B cell (primary cell): ENCODE data around the gene TTC39B. TPM values are rescaled to one million over a fixed set of nuclear protein-coding genes. Genes with fewer than 3 reads are reported as not detected.

ENCODE experiments used
- ATAC-seq: fragments of 200-7000 bp; cut with Tn5 transposase; one replicate; pipeline ENCODE4 v1.10.0; 2021; ENCODE audit warnings: low read depth, mild to moderate bottlenecking, moderate number of reproducible peaks, moderate library complexity
- CTCF ChIA-PET: fragments of 350-600 bp; sonication (Branson Sonifier 250); formaldehyde crosslinking; loops from one replicate; lab custom pipeline; 2021; ENCODE audit warnings: antibody characterized with exemption, inconsistent platforms; lab: Charles Lee
- POLR2A ChIA-PET: fragments of 350-600 bp; sonication (Branson Sonifier 250); formaldehyde crosslinking; loops from one replicate; lab custom pipeline; 2021; ENCODE audit warnings: antibody characterized with exemption; lab: Charles Lee
- DNase-seq: peaks from one replicate; pipeline ENCODE4 v3.0.0; 2013
- H2AFZ ChIP-seq: 2 replicates; pipeline ENCODE4 v1.6.1; 2012; ENCODE audit warnings: mild to moderate bottlenecking, low read depth, low read length; ENCODE audit not compliant: insufficient read depth, poor library complexity, severe bottlenecking
- H3K27ac ChIP-seq, 2 donors: 1 replicate in 1 of 2; 2 replicates in 1 of 2; pipeline ENCODE4 v1.5.1; 2012 to 2013; ENCODE audit warnings: low read length in 2 of 2, mild to moderate bottlenecking in 2 of 2, moderate library complexity in 1 of 2
- H3K27me3 ChIP-seq, 4 experiments: fragments of 200-600 bp in 1 of 4; sonication (generic) in 1 of 4; replicated peaks in 1 of 4; 1 replicate in 2 of 4; 2 replicates in 2 of 4; pipeline versions ENCODE4 v1.6.1 to v1.7.0; 2013 to 2016; ENCODE audit warnings: low read length in 3 of 4, mild to moderate bottlenecking in 2 of 4, mixed read lengths in 1 of 4, moderate library complexity in 1 of 4; ENCODE audit not compliant: insufficient read depth in 4 of 4, control insufficient read depth in 3 of 4; ENCODE audit errors: control extremely low read depth in 1 of 4
- H3K36me3 ChIP-seq, 2 experiments: replicated peaks in 1 of 2; 1 replicate in 1 of 2; 2 replicates in 1 of 2; pipeline versions ENCODE4 v1.6.1 to v1.7.1; 2013; ENCODE audit warnings: low read length in 1 of 2; ENCODE audit not compliant: insufficient read depth in 2 of 2, control insufficient read depth in 1 of 2; ENCODE audit errors: control extremely low read depth in 1 of 2, extremely low read depth in 1 of 2
- H3K4me1 ChIP-seq, 2 donors: fragments of 200-600 bp in 1 of 2; sonication (generic) in 1 of 2; 1 replicate in 1 of 2; 2 replicates in 1 of 2; pipeline versions ENCODE4 v1.5.1 to v1.6.1; 2013 to 2017; ENCODE audit warnings: low read length in 2 of 2; ENCODE audit not compliant: control insufficient read depth in 2 of 2, insufficient read depth in 2 of 2
- H3K4me2 ChIP-seq: replicated peaks from 2 replicates; pipeline ENCODE3; 2012; ENCODE audit warnings: mild to moderate bottlenecking, low read depth, low read length; ENCODE audit not compliant: poor library complexity, severe bottlenecking
- H3K4me3 ChIP-seq, 5 experiments: fragments of 200-600 bp in 1 of 5; sonication (generic) in 1 of 5; 1 replicate in 3 of 5; 2 replicates in 2 of 5; pipeline versions ENCODE4 v1.5.1 to v1.7.0; 2011 to 2016; ENCODE audit warnings: low read length in 4 of 5, mild to moderate bottlenecking in 4 of 5, low read depth in 2 of 5, control low read depth in 1 of 5, moderate library complexity in 1 of 5; ENCODE audit not compliant: insufficient read depth in 1 of 5; ENCODE audit errors: control extremely low read depth in 1 of 5, extremely low read depth in 1 of 5
- H3K79me2 ChIP-seq: fragments of 200-600 bp; sonication (generic); one replicate; pipeline ENCODE4 v1.6.0; 2016; ENCODE audit warnings: low read length; ENCODE audit not compliant: control insufficient read depth, insufficient read depth
- H3K9ac ChIP-seq: fragments of 200-600 bp; sonication (generic); 2 replicates; pipeline ENCODE4 v1.6.1; 2017; ENCODE audit warnings: mild to moderate bottlenecking, low read length, moderate library complexity
- H3K9me3 ChIP-seq, 3 donors: one replicate each; pipeline versions ENCODE4 v1.6.1 to v1.7.1; 2013; ENCODE audit warnings: low read length in 2 of 3; ENCODE audit not compliant: control insufficient read depth in 2 of 3, insufficient read depth in 1 of 3; ENCODE audit errors: control extremely low read depth in 1 of 3
- H4K20me1 ChIP-seq: 2 replicates; pipeline ENCODE4 v1.6.0; 2012; ENCODE audit warnings: mild to moderate bottlenecking, low read length; ENCODE audit not compliant: insufficient read depth, control insufficient read depth, poor library complexity, severe bottlenecking
- H3K27ac Mint-ChIP-seq: one replicate; pipeline ENCODE4 v1.8.0; 2021; ENCODE audit warnings: mixed read lengths
- H3K27me3 Mint-ChIP-seq: one replicate; pipeline ENCODE4 v1.8.0; 2021; ENCODE audit warnings: mixed read lengths
- H3K4me1 Mint-ChIP-seq: one replicate; pipeline ENCODE4 v1.8.0; 2021; ENCODE audit warnings: mixed read lengths
- H3K4me3 Mint-ChIP-seq: one replicate; pipeline ENCODE4 v1.8.0; 2021; ENCODE audit warnings: mixed read lengths
- H3K9me3 Mint-ChIP-seq: one replicate; pipeline ENCODE4 v1.8.0; 2022; ENCODE audit warnings: mixed read lengths; ENCODE audit not compliant: insufficient read depth
- EZH2 ChIP-seq: IDR thresholded peaks from 2 replicates; pipeline ENCODE4 v1.6.1; 2012; ENCODE audit warnings: borderline replicate concordance, low read depth, mild to moderate bottlenecking, moderate library complexity, low read length; ENCODE audit not compliant: insufficient read depth, poor library complexity, severe bottlenecking
- WGBS: methylation state at CpG from one replicate; pipeline ENCODE4 v1.1.5; 2013; ENCODE audit warnings: missing lambda C conversion rate; ENCODE audit not compliant: insufficient coverage; 5-methylcytosine and 5-hydroxymethylcytosine counted together
- intact Hi-C: fragments of 100-400 bp; cut with micrococcal nuclease; formaldehyde crosslinking; loops from one replicate; pipeline ENCODE4 v1.10.0; 2022
- polyA plus RNA-seq: library from polyadenylated mRNA; depleted of rRNA; stranded (reverse); fragments of >200 nt; gene quantifications from 2 replicates; pipeline ENCODE4 v1.2.3, GENCODE V29; 2012
- total RNA-seq, 2 donors: library from RNA; stranded (reverse); fragments of 120-200 nt in 1 of 2; gene quantifications; 1 replicate in 1 of 2; 2 replicates in 1 of 2; pipeline versions ENCODE4 v1.2.3 to v1.2.4, GENCODE V29; 2013 to 2022
- TF ChIP-seq, protein P1 (sequence below): fragments of 200-600 bp; IDR thresholded peaks from one replicate; pipeline ENCODE4 v1.8.0; 2022; ENCODE audit warnings: antibody characterized with exemption, mild to moderate bottlenecking

Gene TTC39B
- total and polyA plus RNA-seq, 2 donors (not counting 1 experiment from before 2014, with no cell fraction given), result 2.0 to 3.6 TPM

DNA sequence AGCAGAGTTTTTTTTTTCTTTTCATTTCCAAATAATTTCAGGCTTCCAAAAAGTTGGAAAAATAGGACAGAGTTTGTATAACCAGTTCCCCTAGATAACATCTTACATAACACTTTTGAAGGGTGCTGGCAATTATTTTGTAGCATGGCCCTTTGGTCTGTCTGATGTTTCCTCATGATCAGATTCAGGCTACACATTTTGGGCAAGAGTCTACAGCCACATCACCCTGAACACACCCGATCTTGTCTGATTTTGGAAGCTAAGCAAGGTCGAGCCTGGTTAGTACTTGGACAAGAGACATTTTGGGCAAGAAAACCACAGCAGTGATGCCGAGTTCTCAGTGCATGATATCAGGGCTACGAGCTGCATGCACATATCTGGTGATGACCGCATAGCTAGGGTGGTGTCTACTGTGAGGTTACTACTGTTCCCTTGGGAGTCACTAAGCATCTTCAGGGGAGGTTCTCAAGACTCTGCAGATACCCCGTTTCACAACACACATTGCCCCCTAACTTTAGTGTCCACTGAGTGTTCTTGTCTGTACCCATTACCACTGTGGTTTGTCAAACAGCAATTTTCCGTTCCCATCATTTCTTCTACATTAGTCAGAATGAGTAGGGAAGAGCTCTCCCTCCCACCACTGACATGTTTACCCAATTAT lies 86.2 kb downstream of the TTC39B start:
- ATAC-seq (no peak), DNase-seq (no peak)
- ChIA-PET POLR2A (no interaction called here), CTCF (interaction anchor here (1.2 to 2.5 kb wide), 3 partner anchors 8 to 10 kb away, joined by 4 to 9 read pairs (median 8); no protein-coding TSS in a partner anchor)
- no peaks in the 10 kb centered on the region for H3K27me3 Mint-ChIP-seq
- TF ChIP-seq EZH2, result no peak
- TF ChIP-seq, protein P1, sequence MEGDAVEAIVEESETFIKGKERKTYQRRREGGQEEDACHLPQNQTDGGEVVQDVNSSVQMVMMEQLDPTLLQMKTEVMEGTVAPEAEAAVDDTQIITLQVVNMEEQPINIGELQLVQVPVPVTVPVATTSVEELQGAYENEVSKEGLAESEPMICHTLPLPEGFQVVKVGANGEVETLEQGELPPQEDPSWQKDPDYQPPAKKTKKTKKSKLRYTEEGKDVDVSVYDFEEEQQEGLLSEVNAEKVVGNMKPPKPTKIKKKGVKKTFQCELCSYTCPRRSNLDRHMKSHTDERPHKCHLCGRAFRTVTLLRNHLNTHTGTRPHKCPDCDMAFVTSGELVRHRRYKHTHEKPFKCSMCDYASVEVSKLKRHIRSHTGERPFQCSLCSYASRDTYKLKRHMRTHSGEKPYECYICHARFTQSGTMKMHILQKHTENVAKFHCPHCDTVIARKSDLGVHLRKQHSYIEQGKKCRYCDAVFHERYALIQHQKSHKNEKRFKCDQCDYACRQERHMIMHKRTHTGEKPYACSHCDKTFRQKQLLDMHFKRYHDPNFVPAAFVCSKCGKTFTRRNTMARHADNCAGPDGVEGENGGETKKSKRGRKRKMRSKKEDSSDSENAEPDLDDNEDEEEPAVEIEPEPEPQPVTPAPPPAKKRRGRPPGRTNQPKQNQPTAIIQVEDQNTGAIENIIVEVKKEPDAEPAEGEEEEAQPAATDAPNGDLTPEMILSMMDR, result no peak
- no peaks in the 10 kb centered on the region for H3K79me2 ChIP-seq
- no peak overlapping the region for H3K9ac ChIP-seq
- no peak overlapping the region for H3K4me3 Mint-ChIP-seq
- intact Hi-C loops, result no loop called here
- peaks cover 0 to 2% (median 0%) of the 10 kb centered on the region in 3 donors for H3K9me3 ChIP-seq
- WGBS, result 96% methylated on average over 5 of the region's 7 CpGs
- no peaks in the 10 kb centered on the region for H3K36me3 ChIP-seq
- no peak overlapping the region for H3K4me2 ChIP-seq
- H3K27ac ChIP-seq, result no peak overlapping the region
- no peaks in the 10 kb centered on the region for H4K20me1 ChIP-seq
- no peak overlapping the region for H2AFZ ChIP-seq
- no peak overlapping the region for H3K27ac Mint-ChIP-seq
- H3K9me3 Mint-ChIP-seq, result no peaks in the 10 kb centered on the region
- peaks cover 3 to 4% of the 10 kb centered on the region in 2 donors for H3K4me1 ChIP-seq
- H3K4me1 Mint-ChIP-seq, result peaks cover 9% of the 10 kb centered on the region
- no peak overlapping the region for H3K4me3 ChIP-seq
- H3K27me3 ChIP-seq, result no peaks in the 10 kb centered on the region

DNA sequence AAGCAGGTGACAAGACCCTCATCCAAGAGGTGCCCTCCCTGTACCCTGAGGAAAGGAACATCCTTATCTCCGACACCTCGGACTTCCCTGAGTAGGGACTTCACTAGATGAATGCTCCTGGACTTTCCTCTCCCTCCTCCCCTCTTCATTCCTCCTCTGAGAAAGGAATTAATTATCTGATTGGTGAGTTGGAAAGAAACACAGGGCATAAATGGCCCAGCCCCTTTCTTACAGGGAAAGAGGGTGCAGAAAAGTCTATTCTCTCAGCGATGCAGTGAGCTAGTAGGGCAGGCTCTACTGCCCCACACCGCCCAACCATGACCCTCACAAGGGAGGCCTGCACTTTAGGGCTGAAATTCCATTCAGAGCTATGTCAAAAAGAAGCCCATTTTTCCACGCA lies 87.5 kb downstream of the TTC39B start:
- Histone ChIP-seq H3K27ac (no peak overlapping the region), H3K9me3 (no peaks in the 10 kb centered on the region), H3K4me3 (no peak overlapping the region), H4K20me1 (no peaks in the 10 kb centered on the region), H3K79me2 (no peaks in the 10 kb centered on the region), H3K27me3 (no peaks in the 10 kb centered on the region), H2AFZ (no peak overlapping the region), H3K9ac (no peak overlapping the region), H3K36me3 (no peaks in the 10 kb centered on the region), H3K4me2 (no peak overlapping the region), H3K4me1 (no peaks in the 10 kb centered on the region)
- Mint-ChIP-seq H3K27me3 (no peaks in the 10 kb centered on the region), H3K9me3 (no peaks in the 10 kb centered on the region), H3K4me1 (peaks cover 4% of the 10 kb centered on the region), H3K27ac (no peak overlapping the region), H3K4me3 (no peak overlapping the region)
- ChIA-PET CTCF (interaction anchor here (1.2 to 1.3 kb wide), 2 partner anchors 8 to 387 kb away, joined by 4 read pairs; no protein-coding TSS in a partner anchor), POLR2A (no interaction called here)
- TF ChIP-seq, protein P1, result no peak
- no peak for TF ChIP-seq EZH2
- no peak for DNase-seq
- no peak for ATAC-seq
- WGBS, result 100% methylated on average over 3 of the region's 5 CpGs
- intact Hi-C loops, result no loop called here
